HCT116 (cell line): ENCODE measurements around the gene PSMD12. TPM values are rescaled to one million over a fixed set of nuclear protein-coding genes. Genes with fewer than 3 reads are reported as not detected.

ENCODE experiments used
- ATAC-seq: fragments of 200-7000 bp; cut with Tn5 transposase; 2 replicates; pipeline ENCODE4 v1.9.1; 2020; ENCODE audit warnings: mild to moderate bottlenecking, moderate library complexity
- BruUV-seq: library from RNA; stranded (reverse); fragments of 400-500 nt; replicated peaks from 2 replicates; lab custom pipeline; 2021; lab: Mats Ljungman, UMichigan
- CTCF ChIA-PET: fragments of 300-600 bp; sonication (Branson Sonifier 250); formaldehyde crosslinking; loops from one replicate; lab custom pipeline; 2021; ENCODE audit warnings: antibody characterized with exemption; lab: Charles Lee
- POLR2A ChIA-PET: fragments of 300-600, 350-600 bp; sonication (Branson Sonifier 250); formaldehyde crosslinking; loops from one replicate; lab custom pipeline; 2021; ENCODE audit warnings: antibody characterized with exemption; lab: Charles Lee
- RAD21 ChIA-PET, 2 experiments: fragments of 300-600 bp; sonication (Branson Sonifier 250); formaldehyde crosslinking; loops; one replicate each; lab custom pipeline; 2023; ENCODE audit warnings: low total read pairs in 2 of 2; ENCODE audit not compliant: uncharacterized antibody in 2 of 2, unreplicated experiment in 2 of 2, low non-redundant PET in 1 of 2; lab: Charles Lee
- DNase-seq: peaks from one replicate; pipeline ENCODE4 v3.0.0-alpha.2; 2010; ENCODE audit warnings: low read depth, low spot score
- H2AFZ ChIP-seq: fragments of 200-600 bp; shearing (Covaris generic), sonication (generic); 2 replicates; pipeline ENCODE4 v1.6.1; 2017; ENCODE audit warnings: low read depth, mixed run types, mixed read lengths, antibody characterized with exemption, low read length; ENCODE audit not compliant: poor library complexity, severe bottlenecking
- H3K27ac ChIP-seq: 2 replicates; pipeline ENCODE4 v1.5.1; 2012; ENCODE audit warnings: low read depth, low read length
- H3K27me3 ChIP-seq: fragments of 200-600 bp; sonication (generic); 2 replicates; pipeline ENCODE4 v1.6.1; 2016; ENCODE audit warnings: mixed run types, low read length, mixed read lengths; ENCODE audit not compliant: insufficient read depth
- H3K36me3 ChIP-seq, 2 experiments: fragments of 200-500 bp in 1 of 2; fragments of 200-600 bp in 1 of 2; sonication (Bioruptor generic) in 1 of 2; sonication (generic) in 1 of 2; 2 replicates each; pipeline versions ENCODE4 v1.5.1 to v1.6.1; 2014 to 2016; ENCODE audit warnings: low read length in 2 of 2, inconsistent platforms in 1 of 2, mixed read lengths in 1 of 2, mixed run types in 1 of 2; ENCODE audit not compliant: insufficient read depth in 2 of 2, control insufficient read depth in 1 of 2
- H3K4me1 ChIP-seq, 2 experiments: fragments of 200-600 bp in 1 of 2; sonication (generic) in 1 of 2; 2 replicates each; pipeline versions ENCODE4 v1.5.1 to v1.6.1; 2012 to 2017; ENCODE audit warnings: low read length in 2 of 2, inconsistent platforms in 1 of 2, mild to moderate bottlenecking in 1 of 2, mixed read lengths in 1 of 2, mixed run types in 1 of 2, moderate library complexity in 1 of 2; ENCODE audit not compliant: insufficient read depth in 2 of 2, control insufficient read depth in 1 of 2
- H3K4me2 ChIP-seq: fragments of 200-600 bp; sonication (generic); 2 replicates; pipeline ENCODE4 v1.6.1; 2017; ENCODE audit warnings: mixed run types, low read length, mixed read lengths
- H3K4me3 ChIP-seq, 2 experiments: fragments of 200-600 bp in 1 of 2; sonication (generic) in 1 of 2; replicated peaks in 1 of 2; 2 replicates each; pipeline ENCODE4 v1.5.1; 2011 to 2016; ENCODE audit warnings: low read length in 2 of 2, control low read depth in 1 of 2, low read depth in 1 of 2, mild to moderate bottlenecking in 1 of 2, mixed read lengths in 1 of 2, mixed run types in 1 of 2
- H3K79me2 ChIP-seq: fragments of 200-600 bp; sonication (generic); 2 replicates; pipeline ENCODE4 v1.6.1; 2017; ENCODE audit warnings: mild to moderate bottlenecking, mixed run types, low read length, moderate library complexity, mixed read lengths; ENCODE audit not compliant: insufficient read depth
- H3K9ac ChIP-seq: fragments of 200-600 bp; sonication (generic); 2 replicates; pipeline ENCODE4 v1.6.1; 2016; ENCODE audit warnings: low read length, mixed read lengths
- H3K9me2 ChIP-seq: fragments of 200-600 bp; sonication (generic), shearing (Covaris generic); 2 replicates; pipeline ENCODE4 v1.6.1; 2017; ENCODE audit warnings: mixed run types, mild to moderate bottlenecking, moderate library complexity; ENCODE audit not compliant: insufficient read depth
- H3K9me3 ChIP-seq, 2 experiments: fragments of 200-500 bp in 1 of 2; fragments of 200-600 bp in 1 of 2; sonication (Bioruptor generic) in 1 of 2; sonication (generic) in 1 of 2; 2 replicates each; pipeline ENCODE4 v1.6.1; 2014 to 2017; ENCODE audit warnings: low read length in 2 of 2, mixed read lengths in 2 of 2, inconsistent platforms in 1 of 2, low read depth in 1 of 2, mild to moderate bottlenecking in 1 of 2, mixed run types in 1 of 2, moderate library complexity in 1 of 2; ENCODE audit not compliant: control insufficient read depth in 1 of 2, insufficient read depth in 1 of 2
- H4K20me1 ChIP-seq: fragments of 200-600 bp; sonication (generic), shearing (Covaris generic); 2 replicates; pipeline ENCODE4 v1.6.1; 2017; ENCODE audit warnings: mixed run types, mild to moderate bottlenecking, moderate library complexity; ENCODE audit not compliant: insufficient read depth
- CBX3 ChIP-seq: IDR thresholded peaks from 2 replicates; pipeline ENCODE4 v1.6.1; 2012; ENCODE audit warnings: low read depth
- CEBPB ChIP-seq: IDR thresholded peaks from 2 replicates; pipeline ENCODE4 v1.6.1; 2012; ENCODE audit warnings: low read depth
- FOSL1 ChIP-seq: IDR thresholded peaks from 2 replicates; pipeline ENCODE4 v1.6.1; 2012; ENCODE audit warnings: low read depth
- POLR2A ChIP-seq: IDR thresholded peaks from 2 replicates; pipeline ENCODE4 v1.7.0; 2011; ENCODE audit warnings: borderline replicate concordance; ENCODE audit not compliant: insufficient read depth, insufficient read length; ENCODE audit errors: extremely low read depth
- POLR2AphosphoS5 ChIP-seq: IDR thresholded peaks from 2 replicates; pipeline ENCODE4 v1.6.1; 2011; ENCODE audit warnings: mild to moderate bottlenecking, low read depth, low read length, moderate library complexity
- REST ChIP-seq: IDR thresholded peaks from 2 replicates; pipeline ENCODE4 v1.6.1; 2012; ENCODE audit warnings: low read depth
- SIN3A ChIP-seq: IDR thresholded peaks from 2 replicates; pipeline ENCODE4 v1.6.1; 2012; ENCODE audit warnings: low read depth
- TCF7L2 ChIP-seq: IDR thresholded peaks from 2 replicates; pipeline ENCODE4 v1.7.0; 2011; ENCODE audit warnings: borderline replicate concordance, inconsistent platforms; ENCODE audit not compliant: insufficient read depth, insufficient read length; ENCODE audit errors: extremely low read depth
- YY1 ChIP-seq: IDR thresholded peaks from 2 replicates; pipeline ENCODE4 v1.6.1; 2011; ENCODE audit warnings: low read length, low read depth, moderate library complexity, mild to moderate bottlenecking; ENCODE audit not compliant: insufficient replicate concordance; ENCODE audit errors: extremely low read depth
- ZNF274 ChIP-seq: fragments of 200-500 bp; sonication (Bioruptor generic); IDR thresholded peaks from 2 replicates; pipeline ENCODE4 v1.6.1; 2014; ENCODE audit warnings: mild to moderate bottlenecking, low read depth, low read length, inconsistent platforms
- intact Hi-C: fragments of 100-400 bp; cut with micrococcal nuclease; formaldehyde crosslinking; loops from 2 replicates; pipeline ENCODE4 v1.10.0; 2022
- total RNA-seq: library from RNA; stranded (reverse); gene quantifications from one replicate; pipeline ENCODE4 v1.2.1, GENCODE V29; 2021; ENCODE audit not compliant: unreplicated experiment
- TF ChIP-seq, protein P1 (sequence below): IDR thresholded peaks from 2 replicates; pipeline ENCODE4 v1.6.1; 2012
- TF ChIP-seq, protein P2 (sequence below): IDR thresholded peaks from 2 replicates; pipeline ENCODE4 v1.6.1; 2011; ENCODE audit warnings: mild to moderate bottlenecking, low read length, moderate library complexity; ENCODE audit not compliant: insufficient replicate concordance; ENCODE audit errors: extremely low read depth

PSMD12 gene
- total RNA-seq, 1 experiment from 2014 or later = 115 TPM

GRCh38 chr17:67400193-67400592 lies 33.8 kb upstream of the PSMD12 start:
- RAD21 ChIA-PET = no interaction called here
- H3K27me3 ChIP-seq = no peaks in the 10 kb centered on the region
- no peak for DNase-seq
- no peaks in the 10 kb centered on the region for H3K36me3 ChIP-seq
- H3K27ac ChIP-seq = no peak overlapping the region
- POLR2A ChIA-PET = no interaction called here
- intact Hi-C loops = loop anchor here (10.0 kb wide), 1 partner anchor 985 kb away; no protein-coding TSS in a partner anchor
- H3K4me1 ChIP-seq = peaks cover 0 to 9% of the 10 kb centered on the region in 2 experiments; a peak in 2 of 4 replicates
- no peaks in the 10 kb centered on the region for H3K9me3 ChIP-seq
- H3K4me3 ChIP-seq = no peak overlapping the region
- CTCF ChIA-PET = no interaction called here
- peaks cover 41% of the 10 kb centered on the region for H3K79me2 ChIP-seq
- H2AFZ ChIP-seq = no peak overlapping the region
- ATAC-seq = no peak
- no TSS peak for BruUV-seq
- no peaks in the 10 kb centered on the region for H3K9me2 ChIP-seq
- H3K9ac ChIP-seq = no peak overlapping the region
- H4K20me1 ChIP-seq = no peaks in the 10 kb centered on the region
- no peak overlapping the region for H3K4me2 ChIP-seq
- no peak for TF ChIP-seq SIN3A
- TF ChIP-seq POLR2A = no peak
- TF ChIP-seq, protein P1, sequence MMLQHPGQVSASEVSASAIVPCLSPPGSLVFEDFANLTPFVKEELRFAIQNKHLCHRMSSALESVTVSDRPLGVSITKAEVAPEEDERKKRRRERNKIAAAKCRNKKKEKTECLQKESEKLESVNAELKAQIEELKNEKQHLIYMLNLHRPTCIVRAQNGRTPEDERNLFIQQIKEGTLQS = no peak
- TF ChIP-seq, protein P2, sequence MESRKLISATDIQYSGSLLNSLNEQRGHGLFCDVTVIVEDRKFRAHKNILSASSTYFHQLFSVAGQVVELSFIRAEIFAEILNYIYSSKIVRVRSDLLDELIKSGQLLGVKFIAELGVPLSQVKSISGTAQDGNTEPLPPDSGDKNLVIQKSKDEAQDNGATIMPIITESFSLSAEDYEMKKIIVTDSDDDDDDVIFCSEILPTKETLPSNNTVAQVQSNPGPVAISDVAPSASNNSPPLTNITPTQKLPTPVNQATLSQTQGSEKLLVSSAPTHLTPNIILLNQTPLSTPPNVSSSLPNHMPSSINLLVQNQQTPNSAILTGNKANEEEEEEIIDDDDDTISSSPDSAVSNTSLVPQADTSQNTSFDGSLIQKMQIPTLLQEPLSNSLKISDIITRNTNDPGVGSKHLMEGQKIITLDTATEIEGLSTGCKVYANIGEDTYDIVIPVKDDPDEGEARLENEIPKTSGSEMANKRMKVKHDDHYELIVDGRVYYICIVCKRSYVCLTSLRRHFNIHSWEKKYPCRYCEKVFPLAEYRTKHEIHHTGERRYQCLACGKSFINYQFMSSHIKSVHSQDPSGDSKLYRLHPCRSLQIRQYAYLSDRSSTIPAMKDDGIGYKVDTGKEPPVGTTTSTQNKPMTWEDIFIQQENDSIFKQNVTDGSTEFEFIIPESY = no peak
- TF ChIP-seq YY1 = no peak
- TF ChIP-seq TCF7L2 = no peak
- TF ChIP-seq ZNF274 = no peak
- TF ChIP-seq REST = no peak
- no peak for TF ChIP-seq FOSL1
- no peak for TF ChIP-seq CEBPB
- TF ChIP-seq POLR2AphosphoS5 = no peak
- TF ChIP-seq CBX3 = no peak
